Measurements from ENCODE around the gene ZBTB16.

ZBTB16 gene

DNA sequence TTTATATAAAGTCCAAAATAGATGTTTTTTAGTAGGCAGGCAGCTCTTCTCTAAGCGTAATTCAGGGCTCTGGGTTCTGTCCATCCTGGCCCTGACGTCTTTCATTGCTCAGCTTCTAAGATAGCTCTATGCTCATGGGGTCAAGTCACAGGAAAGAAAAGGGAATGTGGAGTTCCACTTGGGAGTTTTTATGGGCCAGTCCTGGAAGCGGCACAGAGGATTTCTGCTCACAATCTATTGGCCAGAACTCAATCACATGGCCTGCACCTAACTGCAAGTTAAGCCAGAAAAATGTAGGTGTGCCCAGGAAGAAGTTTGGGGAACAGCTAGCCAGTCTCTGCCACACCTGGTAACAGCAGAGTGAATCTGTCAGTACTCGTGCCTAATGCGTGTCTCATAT lies 7.4 kb upstream of the ZBTB16 start:
- no peaks in the 10 kb centered on the region; the same call in 1 of the 2 replicates for H3K27me3 ChIP-seq (replicated peaks; ENCODE audit: control insufficient read depth, insufficient read depth, low read length)
- H3K36me3 ChIP-seq (ENCODE audit: control insufficient read depth, insufficient read depth, low read length): no peaks in the 10 kb centered on the region
- DNase-seq (ENCODE audit: extremely low read depth, insufficient read length): no peak
- TF ChIP-seq, protein P1, sequence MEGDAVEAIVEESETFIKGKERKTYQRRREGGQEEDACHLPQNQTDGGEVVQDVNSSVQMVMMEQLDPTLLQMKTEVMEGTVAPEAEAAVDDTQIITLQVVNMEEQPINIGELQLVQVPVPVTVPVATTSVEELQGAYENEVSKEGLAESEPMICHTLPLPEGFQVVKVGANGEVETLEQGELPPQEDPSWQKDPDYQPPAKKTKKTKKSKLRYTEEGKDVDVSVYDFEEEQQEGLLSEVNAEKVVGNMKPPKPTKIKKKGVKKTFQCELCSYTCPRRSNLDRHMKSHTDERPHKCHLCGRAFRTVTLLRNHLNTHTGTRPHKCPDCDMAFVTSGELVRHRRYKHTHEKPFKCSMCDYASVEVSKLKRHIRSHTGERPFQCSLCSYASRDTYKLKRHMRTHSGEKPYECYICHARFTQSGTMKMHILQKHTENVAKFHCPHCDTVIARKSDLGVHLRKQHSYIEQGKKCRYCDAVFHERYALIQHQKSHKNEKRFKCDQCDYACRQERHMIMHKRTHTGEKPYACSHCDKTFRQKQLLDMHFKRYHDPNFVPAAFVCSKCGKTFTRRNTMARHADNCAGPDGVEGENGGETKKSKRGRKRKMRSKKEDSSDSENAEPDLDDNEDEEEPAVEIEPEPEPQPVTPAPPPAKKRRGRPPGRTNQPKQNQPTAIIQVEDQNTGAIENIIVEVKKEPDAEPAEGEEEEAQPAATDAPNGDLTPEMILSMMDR (IDR thresholded peaks at IDR 0.05; ENCODE audit: insufficient read depth, low read length, poor library complexity, severe bottlenecking): no peak
- H3K4me3 ChIP-seq (replicated peaks; ENCODE audit: low read depth, low read length): no peak overlapping the region

- TF ChIP-seq, protein P1 (IDR thresholded peaks at IDR 0.05; ENCODE audit: insufficient read depth, low read length, poor library complexity, severe bottlenecking): no peak
- Histone ChIP-seq H3K36me3 (ENCODE audit: control insufficient read depth, insufficient read depth, low read length) (no peaks in the 10 kb centered on the region), H3K4me3 (replicated peaks; ENCODE audit: low read depth, low read length) (no peak overlapping the region), H3K27me3 (replicated peaks; ENCODE audit: control insufficient read depth, insufficient read depth, low read length) (no peaks in the 10 kb centered on the region; the same call in 1 of the 2 replicates)
- no peak for DNase-seq (ENCODE audit: extremely low read depth, insufficient read length)
These were observed 6.1 kb upstream of the ZBTB16 start for GRCh38 chr11:114053406-114053805.

DNA sequence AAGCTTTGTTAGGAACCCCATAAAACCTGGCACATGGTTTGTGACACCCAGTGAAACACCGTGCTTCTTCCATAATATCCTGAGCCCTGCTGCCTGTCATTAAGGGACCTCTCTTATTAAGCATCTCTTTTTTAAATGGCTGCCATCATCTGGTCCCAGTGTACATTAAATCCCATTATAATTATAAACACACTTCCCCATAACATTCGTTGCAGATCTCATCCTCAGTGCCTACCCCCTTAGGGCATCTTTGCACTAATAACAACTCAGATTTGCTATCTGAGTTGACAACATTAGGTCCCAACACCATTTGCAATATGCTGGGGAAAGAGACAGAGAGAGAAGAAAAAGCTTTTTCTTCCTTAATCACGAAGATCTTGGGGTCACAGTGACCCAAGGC lies 4.7 kb upstream of the ZBTB16 start:
- TF ChIP-seq, protein P1 (IDR thresholded peaks at IDR 0.05; ENCODE audit: insufficient read depth, low read length, poor library complexity, severe bottlenecking): no peak
- H3K27me3 ChIP-seq (replicated peaks; ENCODE audit: control insufficient read depth, insufficient read depth, low read length): no peaks in the 10 kb centered on the region; the same call in 1 of the 2 replicates

DNA sequence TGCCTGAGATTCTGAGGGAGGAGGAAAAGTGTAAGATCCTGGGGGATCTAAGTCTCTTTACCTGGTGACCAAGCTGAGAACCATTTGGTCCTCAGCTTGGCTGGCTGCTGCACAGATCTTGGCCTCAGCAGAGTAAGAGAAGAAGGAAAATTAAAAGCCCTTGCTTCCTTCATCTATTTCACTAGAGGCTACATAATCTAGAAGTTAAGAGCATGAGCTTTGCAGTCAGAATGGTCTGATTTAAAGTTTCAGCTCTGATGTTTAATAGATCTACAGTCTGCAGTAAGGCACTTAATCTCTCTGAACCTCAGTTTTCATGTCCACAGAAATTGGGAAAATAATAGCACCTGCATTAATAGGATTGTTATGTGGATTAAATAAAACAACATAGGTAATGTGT lies 3.1 kb upstream of the ZBTB16 start:
- Histone ChIP-seq H3K27me3 (replicated peaks; ENCODE audit: control insufficient read depth, insufficient read depth, low read length) (peaks cover under 1% of the 10 kb centered on the region), H3K36me3 (ENCODE audit: control insufficient read depth, insufficient read depth, low read length) (no peaks in the 10 kb centered on the region), H3K4me3 (replicated peaks; ENCODE audit: low read depth, low read length) (no peak overlapping the region)
- TF ChIP-seq, protein P1 (IDR thresholded peaks at IDR 0.05; ENCODE audit: insufficient read depth, low read length, poor library complexity, severe bottlenecking): no peak
- DNase-seq (ENCODE audit: extremely low read depth, insufficient read length): no peak

More for the DNA sequence above, 4.7 kb upstream of the ZBTB16 start:
- DNase-seq (ENCODE audit: extremely low read depth, insufficient read length): no peak
- no peaks in the 10 kb centered on the region for H3K36me3 ChIP-seq (ENCODE audit: control insufficient read depth, insufficient read depth, low read length)
- H3K4me3 ChIP-seq (replicated peaks; ENCODE audit: low read depth, low read length): no peak overlapping the region

GRCh38 chr11:114057147-114057546 lies 2.4 kb upstream of the ZBTB16 start:
- Histone ChIP-seq H3K36me3 (ENCODE audit: control insufficient read depth, insufficient read depth, low read length) (no peaks in the 10 kb centered on the region), H3K27me3 (replicated peaks; ENCODE audit: control insufficient read depth, insufficient read depth, low read length) (peaks cover 2% of the 10 kb centered on the region), H3K4me3 (replicated peaks; ENCODE audit: low read depth, low read length) (no peak overlapping the region)
- TF ChIP-seq, protein P1 (IDR thresholded peaks at IDR 0.05; ENCODE audit: insufficient read depth, low read length, poor library complexity, severe bottlenecking): no peak
- no peak for DNase-seq (ENCODE audit: extremely low read depth, insufficient read length)

DNA sequence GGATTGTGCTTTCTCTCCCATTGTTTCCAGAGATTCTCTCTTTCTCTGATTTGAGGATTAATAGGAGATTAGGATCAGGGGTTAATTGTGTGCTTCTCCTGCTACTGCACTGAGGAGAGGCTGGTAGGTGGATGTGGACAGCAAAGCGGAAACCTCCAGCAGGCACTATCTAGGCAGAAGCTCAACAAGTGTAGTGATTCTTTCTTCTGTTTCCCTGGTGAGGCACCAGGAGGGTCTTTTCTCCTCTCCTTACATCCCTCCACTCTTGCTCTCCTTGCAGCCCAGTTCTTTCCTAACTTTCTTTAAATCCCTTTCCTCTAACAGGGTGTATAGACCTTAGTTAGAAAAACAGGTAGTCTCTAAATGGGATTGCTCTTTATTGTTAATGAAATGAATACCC lies 1.9 kb upstream of the ZBTB16 start:
- TF ChIP-seq, protein P1 (IDR thresholded peaks at IDR 0.05; ENCODE audit: insufficient read depth, low read length, poor library complexity, severe bottlenecking): no peak
- Histone ChIP-seq H3K27me3 (replicated peaks; ENCODE audit: control insufficient read depth, insufficient read depth, low read length) (peaks cover 4% of the 10 kb centered on the region), H3K4me3 (replicated peaks; ENCODE audit: low read depth, low read length) (no peak overlapping the region), H3K36me3 (ENCODE audit: control insufficient read depth, insufficient read depth, low read length) (no peaks in the 10 kb centered on the region)
- DNase-seq (ENCODE audit: extremely low read depth, insufficient read length): no peak
